ENCODE measurements around the gene CECR2.

- TF ChIP-seq CTCF (IDR thresholded peaks at IDR 0.05; ENCODE audit: borderline replicate concordance, extremely low read depth, low read length, poor library complexity, severe bottlenecking) (no peak), EZH2 (IDR thresholded peaks at IDR 0.05; ENCODE audit: borderline replicate concordance, low read depth, low read length, severe bottlenecking) (no peak)
These were observed 43.0 kb downstream of the CECR2 start for GRCh38 chr22:17412232-17412631.
